Neural progenitor cell (in vitro differentiated cells): ENCODE data around the gene PYROXD2.

Experiments used
- CTCF ChIP-seq: fragments of 200-600 bp; sonication (generic); IDR thresholded peaks from 2 replicates; pipeline ENCODE4 v1.5.1; 2017; ENCODE audit warnings: antibody characterized with exemption, mild to moderate bottlenecking
- EZH2 ChIP-seq: fragments of 200-600 bp; sonication (generic); IDR thresholded peaks from 2 replicates; pipeline ENCODE4 v1.6.1; 2017; ENCODE audit warnings: antibody characterized with exemption, mild to moderate bottlenecking, moderate library complexity

GRCh38 chr10:98403812-98404504, 11.0 kb downstream of the PYROXD2 start:
- TF ChIP-seq CTCF (no peak), EZH2 (no peak)
